Posterior vena cava (tissue), 2 donors: Measurements from ENCODE around the gene SMPD4. TPM values are rescaled to one million over a fixed set of nuclear protein-coding genes. Genes with fewer than 3 reads are reported as not detected.
"Not testable (repeated sequence)": the region's sequence is repeated elsewhere in the genome, so short reads cannot be mapped to it uniquely, and the experiment has no call there.

Source experiments
- DNase-seq: peaks from one replicate; pipeline ENCODE4 v3.0.0-alpha.2; 2020; ENCODE audit warnings: low spot score
- intact Hi-C, 2 donors: fragments of 100-400 bp; cut with DNase I; formaldehyde crosslinking; loops; one replicate each; pipeline versions ENCODE4 v1.14.1 to v1.14.2; 2022 to 2023
- long read RNA-seq, 2 donors: library from polyadenylated mRNA; unstranded; transcript quantifications; one replicate each; pipeline ENCODE4 v2.0.0, GENCODE V29; 2020 to 2021
- total RNA-seq, 2 donors: library from RNA; stranded (reverse); fragmentation: NEBNext Ultra II Directional; extraction: Animal tissue kit (Norgen Biotek cat#: 25700); gene quantifications; one replicate each; pipeline ENCODE4 v1.2.1, GENCODE V29; 2021
- donor health status: DM: yes; HTN: yes; CAD: no.
- donor health status: DM: yes; HTN: yes; CAD: no.

Gene SMPD4, protein sequence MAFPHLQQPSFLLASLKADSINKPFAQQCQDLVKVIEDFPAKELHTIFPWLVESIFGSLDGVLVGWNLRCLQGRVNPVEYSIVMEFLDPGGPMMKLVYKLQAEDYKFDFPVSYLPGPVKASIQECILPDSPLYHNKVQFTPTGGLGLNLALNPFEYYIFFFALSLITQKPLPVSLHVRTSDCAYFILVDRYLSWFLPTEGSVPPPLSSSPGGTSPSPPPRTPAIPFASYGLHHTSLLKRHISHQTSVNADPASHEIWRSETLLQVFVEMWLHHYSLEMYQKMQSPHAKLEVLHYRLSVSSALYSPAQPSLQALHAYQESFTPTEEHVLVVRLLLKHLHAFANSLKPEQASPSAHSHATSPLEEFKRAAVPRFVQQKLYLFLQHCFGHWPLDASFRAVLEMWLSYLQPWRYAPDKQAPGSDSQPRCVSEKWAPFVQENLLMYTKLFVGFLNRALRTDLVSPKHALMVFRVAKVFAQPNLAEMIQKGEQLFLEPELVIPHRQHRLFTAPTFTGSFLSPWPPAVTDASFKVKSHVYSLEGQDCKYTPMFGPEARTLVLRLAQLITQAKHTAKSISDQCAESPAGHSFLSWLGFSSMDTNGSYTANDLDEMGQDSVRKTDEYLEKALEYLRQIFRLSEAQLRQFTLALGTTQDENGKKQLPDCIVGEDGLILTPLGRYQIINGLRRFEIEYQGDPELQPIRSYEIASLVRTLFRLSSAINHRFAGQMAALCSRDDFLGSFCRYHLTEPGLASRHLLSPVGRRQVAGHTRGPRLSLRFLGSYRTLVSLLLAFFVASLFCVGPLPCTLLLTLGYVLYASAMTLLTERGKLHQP
- total RNA-seq: 10 to 100 TPM; 26.5 to 29.7 TPM
- long read RNA-seq, donor 1, full-length matches to known transcripts: 2 of 12 reads
- long read RNA-seq, donor 1, partial matches to known transcripts: 8 of 12 reads
- long read RNA-seq, donor 1, other reads (novel, unspliced or antisense): 2 of 12 reads
- long read RNA-seq, donor 2, full-length matches to known transcripts: 8 of 52 reads
- long read RNA-seq, donor 2, partial matches to known transcripts: 37 of 52 reads
- long read RNA-seq, donor 2, other reads (novel, unspliced or antisense): 7 of 52 reads

DNA sequence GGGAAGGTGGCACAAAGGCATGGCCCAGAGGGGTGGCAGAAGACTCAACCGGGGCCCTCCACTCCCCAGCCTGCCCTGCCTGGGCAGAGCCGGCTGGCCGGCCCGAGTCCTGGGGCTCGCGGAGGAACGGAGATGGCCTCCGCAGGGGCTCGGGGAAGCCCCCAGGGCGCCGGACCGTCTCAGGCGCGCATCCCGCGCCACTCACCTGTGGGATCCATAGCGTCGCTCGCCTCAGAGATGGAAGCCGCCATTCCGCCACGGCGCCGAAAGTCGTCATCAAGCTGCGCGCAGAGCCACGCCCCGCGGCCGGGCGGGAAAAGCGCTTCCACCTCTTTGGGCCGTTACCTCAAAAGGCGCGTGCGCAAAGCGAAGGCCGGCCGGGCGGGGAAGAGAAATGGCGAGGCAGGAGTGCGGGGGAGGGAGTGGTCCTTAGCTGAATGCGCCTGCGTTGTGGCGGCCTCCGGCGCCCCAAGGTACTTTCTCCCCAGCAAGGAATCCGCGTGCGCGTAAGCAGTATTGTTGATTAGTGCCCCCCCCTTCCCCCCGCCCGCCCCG, at the start of gene SMPD4:
Gene SMPD4 (minus strand): TSS at position 278 of the 555 bp plus-strand sequence. CDS start 5,010 bp downstream, outside the sequence.
- intact Hi-C loops: loop anchor here in 1 of 2 donors (10.0 kb wide), 1 partner anchor 153 kb away; no protein-coding TSS in a partner anchor
- peak; percentile 99 for DNase-seq

DNA sequence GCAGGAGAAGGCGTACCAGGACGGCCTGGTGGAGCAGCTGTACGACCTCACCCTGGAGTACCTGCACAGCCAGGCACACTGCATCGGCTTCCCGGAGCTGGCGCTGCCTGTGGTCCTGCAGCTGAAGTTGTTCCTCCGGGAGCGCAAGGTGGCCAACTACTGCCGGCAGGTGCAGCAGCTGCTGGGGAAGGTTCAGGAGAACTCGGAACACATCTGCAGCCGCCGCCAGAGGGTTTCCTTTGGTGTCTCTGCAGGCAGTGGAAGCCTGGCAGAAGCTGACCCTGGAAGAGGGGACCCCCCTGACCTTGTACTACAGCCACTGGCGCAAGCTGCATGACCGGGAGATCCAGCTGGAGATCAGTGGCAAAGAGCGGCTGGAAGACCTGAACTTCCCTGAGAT, 49.5 kb upstream of the SMPD4 start:
- intact Hi-C loops, DNase-seq: not testable (repeated sequence)

- intact Hi-C loops, DNase-seq: not testable (repeated sequence)
These were observed 49.0 kb upstream of the SMPD4 start for GRCh38 chr2:130230376-130230775.

DNA sequence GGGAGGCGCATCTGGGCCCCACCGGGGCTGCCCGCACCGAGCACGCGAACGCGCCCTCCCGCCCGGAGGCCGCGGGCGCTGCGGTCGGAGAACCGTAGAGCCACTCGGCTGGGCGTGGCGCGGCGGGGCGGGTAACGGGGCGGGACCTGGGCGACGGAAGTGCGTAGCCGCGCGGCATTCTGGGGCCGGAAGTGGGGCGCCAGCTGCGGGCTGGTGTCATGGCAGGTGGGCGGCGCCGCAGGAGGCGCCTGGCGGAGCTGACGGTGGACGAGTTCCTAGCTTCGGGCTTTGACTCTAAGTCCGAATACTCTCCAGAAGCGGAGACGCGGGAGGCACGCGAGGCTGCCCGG, 47.7 kb upstream of the SMPD4 start:
- intact Hi-C loops: loop anchor here in 1 of 2 donors (10.0 kb wide), 1 partner anchor 414 kb away; no protein-coding TSS in a partner anchor
- DNase-seq: not testable (repeated sequence)

- intact Hi-C loops: loop anchor here in 1 of 2 donors (10.0 kb wide), 1 partner anchor 414 kb away; no protein-coding TSS in a partner anchor
- DNase-seq: not testable (repeated sequence)
These were observed 47.2 kb upstream of the SMPD4 start for GRCh38 chr2:130228467-130229160.

GRCh38 chr2:130228005-130228404, 46.6 kb upstream of the SMPD4 start:
- intact Hi-C loops: loop anchor here in 1 of 2 donors (10.0 kb wide), 1 partner anchor 413 kb away; no protein-coding TSS in a partner anchor
- not testable (repeated sequence) for DNase-seq

- intact Hi-C loops: loop anchor here in 1 of 2 donors (10.0 kb wide), 1 partner anchor 408 kb away; no protein-coding TSS in a partner anchor
- DNase-seq: not testable (repeated sequence)
These were observed 41.1 kb upstream of the SMPD4 start for GRCh38 chr2:130222523-130222922.

DNA sequence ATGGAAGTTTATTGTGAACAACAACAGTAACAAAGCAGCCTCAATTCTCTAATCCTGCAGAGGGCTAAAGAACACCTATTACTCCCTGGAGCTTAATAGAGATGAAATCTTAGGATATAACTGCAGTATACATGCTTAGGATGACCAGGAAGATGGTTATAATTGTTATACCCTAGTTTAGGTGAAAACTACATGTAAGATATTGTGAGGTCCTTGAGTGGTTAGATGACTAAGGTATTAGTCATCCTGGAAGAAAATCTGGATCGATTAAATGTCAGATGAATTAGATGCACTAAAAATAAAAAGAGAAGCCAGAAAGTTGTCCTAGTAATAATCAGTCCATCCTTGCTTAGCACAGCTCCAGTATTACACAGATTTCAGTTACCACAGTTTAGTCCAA, 39.1 kb upstream of the SMPD4 start:
- not testable (repeated sequence) for DNase-seq
- intact Hi-C loops: loop anchor here in 1 of 2 donors (10.0 kb wide), 1 partner anchor 406 kb away; no protein-coding TSS in a partner anchor

DNA sequence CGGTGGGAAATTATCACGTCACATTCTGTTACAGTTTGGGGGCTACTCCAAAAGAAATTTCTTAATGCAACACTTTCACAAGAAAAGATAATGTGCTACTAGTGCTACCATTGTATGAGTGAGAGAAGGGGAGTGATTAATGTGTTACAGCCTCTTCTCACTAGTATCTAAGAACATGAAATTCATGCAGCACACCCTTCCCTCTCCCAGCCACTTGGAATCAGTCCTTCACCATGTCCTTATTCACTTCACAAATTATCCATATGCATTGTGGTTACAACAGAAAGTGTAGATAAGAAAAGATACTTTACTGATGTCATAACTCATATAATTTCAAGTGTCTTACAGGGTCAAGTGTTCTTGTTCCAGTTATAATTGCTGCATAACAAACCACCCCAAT, 37.7 kb upstream of the SMPD4 start:
- intact Hi-C loops: not testable (repeated sequence)

DNA sequence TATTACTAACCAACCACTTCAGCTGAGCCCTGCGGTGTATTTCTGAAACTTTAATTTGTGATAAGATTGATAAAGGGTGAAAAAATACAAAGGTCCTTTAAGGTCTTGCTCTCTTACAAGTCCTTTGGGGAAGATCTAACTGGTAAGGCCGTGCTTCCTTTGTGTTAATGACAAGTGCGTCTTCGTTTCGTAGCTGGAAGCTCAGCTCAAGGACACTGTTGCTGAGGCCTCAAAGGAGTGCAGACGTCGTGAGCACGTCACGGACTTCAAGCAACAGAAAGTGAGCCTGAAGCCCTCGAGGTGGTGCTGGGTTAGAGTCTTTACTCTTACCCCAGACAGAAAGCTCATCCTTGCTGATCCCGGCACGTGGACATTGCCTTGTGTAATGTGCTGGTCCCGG, 25.6 kb upstream of the SMPD4 start:
- DNase-seq, intact Hi-C loops: not testable (repeated sequence)

More for the DNA sequence above, 37.7 kb upstream of the SMPD4 start:
- DNase-seq: not testable (repeated sequence)

DNA sequence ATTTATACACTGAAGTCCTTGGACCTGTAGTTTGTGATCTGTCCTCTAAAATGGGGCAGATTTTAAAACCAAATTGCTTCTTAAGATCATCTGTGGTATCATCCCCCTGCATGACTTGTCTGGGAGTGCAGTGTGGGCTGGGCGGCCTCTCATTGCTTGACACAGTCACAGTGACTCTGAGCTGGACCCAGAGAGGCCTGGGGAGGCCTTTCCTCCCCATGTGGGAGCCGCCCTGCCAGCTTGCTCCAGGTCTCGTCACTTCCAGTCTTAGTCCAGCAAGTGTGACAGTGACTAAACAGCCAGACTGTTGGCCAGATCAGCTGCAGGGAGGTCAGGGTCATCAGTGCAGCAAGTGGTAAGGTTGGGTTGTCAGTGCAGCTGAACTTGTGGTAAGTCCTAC, 21.7 kb upstream of the SMPD4 start:
- intact Hi-C loops, DNase-seq: not testable (repeated sequence)

- intact Hi-C loops, DNase-seq: not testable (repeated sequence)
These were observed 21.1 kb upstream of the SMPD4 start for GRCh38 chr2:130202518-130202917.

DNA sequence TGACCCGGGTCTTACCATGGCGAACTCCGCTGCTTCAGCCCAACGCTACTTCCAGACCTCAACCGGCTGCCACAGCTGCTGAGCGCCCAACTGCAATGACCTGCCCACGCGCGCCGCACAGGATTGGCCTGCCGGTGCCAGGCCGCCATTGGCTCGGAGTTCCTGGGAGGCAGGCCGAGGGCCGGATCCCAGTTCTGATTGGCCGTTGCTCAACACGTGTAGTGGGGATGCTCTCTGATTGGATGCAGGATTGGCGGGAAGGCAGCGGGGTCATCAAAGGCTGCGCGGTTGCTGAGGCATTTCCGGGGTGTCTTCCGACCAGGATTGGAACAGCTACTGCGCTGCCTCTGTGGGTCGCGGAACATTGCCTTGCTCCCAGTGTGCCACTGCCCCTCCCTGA, 16.9 kb upstream of the SMPD4 start, which contains the start of gene TUBA3E:
Gene TUBA3E (minus strand): TSS at position 97 of the 400 bp plus-strand sequence. CDS start 79 bp downstream, at position 18.
- no peak for DNase-seq
- intact Hi-C loops: no loop called here

GRCh38 chr2:130196052-130196451, 14.7 kb upstream of the SMPD4 start:
- DNase-seq, intact Hi-C loops: not testable (repeated sequence)

- DNase-seq, intact Hi-C loops: not testable (repeated sequence)
These were observed 13.8 kb upstream of the SMPD4 start for GRCh38 chr2:130195089-130195635.

- intact Hi-C loops: not testable (repeated sequence)
- peak; percentile 49 for DNase-seq
These were observed 12.4 kb upstream of the SMPD4 start for GRCh38 chr2:130193824-130194223.

- intact Hi-C loops: not testable (repeated sequence)
These were observed 11.0 kb upstream of the SMPD4 start for GRCh38 chr2:130192451-130192850.

GRCh38 chr2:130191319-130191718, 9.9 kb upstream of the SMPD4 start:
- intact Hi-C loops, DNase-seq: not testable (repeated sequence)

More at GRCh38 chr2:130192451-130192850, 11.0 kb upstream of the SMPD4 start:
- DNase-seq: peak; percentile 32
